Transverse colon (tissue), 4 donors: ENCODE results near the gene CRISPLD2. TPM values are rescaled to one million over a fixed set of nuclear protein-coding genes. Genes with fewer than 3 reads are reported as not detected.
"Not testable (repeated sequence)": the region's sequence is repeated elsewhere in the genome, so short reads cannot be mapped to it uniquely, and the experiment has no call there.

ENCODE experiments used
- DNase-seq: peaks from one replicate; pipeline ENCODE4 v3.0.0-alpha.2; 2019
- H3K27ac ChIP-seq, 4 donors: fragments of 200-600 bp; sonication (generic); 2 replicates each; pipeline ENCODE4 v1.5.1; 2016 to 2018; ENCODE audit warnings: inconsistent platforms in 4 of 4
- H3K27me3 ChIP-seq: fragments of 200-600 bp; sonication (generic); 2 replicates; pipeline ENCODE4 v1.5.1; 2017; ENCODE audit warnings: inconsistent platforms
- H3K36me3 ChIP-seq, 4 donors: fragments of 200-600 bp; sonication (generic); 2 replicates each; pipeline ENCODE4 v1.5.1; 2017 to 2019; ENCODE audit warnings: inconsistent platforms in 4 of 4
- H3K4me1 ChIP-seq, 4 donors: fragments of 200-600 bp; sonication (generic); 2 replicates each; pipeline ENCODE4 v1.5.1; 2017 to 2020; ENCODE audit warnings: inconsistent platforms in 4 of 4
- H3K4me3 ChIP-seq, 4 donors: fragments of 200-600 bp; sonication (generic); 1 replicate in 1 of 4; 2 replicates in 3 of 4; pipeline versions ENCODE4 v1.5.1 to v1.6.1; 2017 to 2019; ENCODE audit warnings: inconsistent platforms in 4 of 4
- H3K9me3 ChIP-seq, 2 donors: fragments of 200-600 bp; sonication (generic); 2 replicates each; pipeline ENCODE4 v1.5.1; 2017 to 2019; ENCODE audit warnings: inconsistent platforms in 2 of 2
- CTCF ChIP-seq, 5 experiments: fragments of 200-600 bp in 3 of 5; fragments of 450-650 bp in 2 of 5; sonication (generic) in 3 of 5; IDR thresholded peaks; 1 replicate in 2 of 5; 2 replicates in 3 of 5; pipeline ENCODE4 v1.5.1; 2016 to 2017; ENCODE audit warnings: antibody characterized with exemption in 5 of 5, inconsistent platforms in 3 of 5, mild to moderate bottlenecking in 2 of 5, moderate library complexity in 1 of 5
- EP300 ChIP-seq: sonication (generic); formaldehyde crosslinking; IDR thresholded peaks from one replicate; pipeline ENCODE4 v1.6.1; 2017; ENCODE audit warnings: antibody characterized with exemption, low read depth
- POLR2A ChIP-seq: fragments of 450-650 bp; IDR thresholded peaks from one replicate; pipeline ENCODE4 v1.6.1; 2016; ENCODE audit warnings: antibody characterized with exemption, mild to moderate bottlenecking, moderate library complexity
- POLR2AphosphoS5 ChIP-seq, 3 donors: sonication (generic); formaldehyde crosslinking; IDR thresholded peaks; one replicate each; pipeline ENCODE4 v1.6.1; 2016; ENCODE audit warnings: antibody characterized with exemption in 3 of 3
- WGBS, 2 donors: methylation state at CpG; one replicate each; pipeline ENCODE4 v1.1.5; 2018; ENCODE audit warnings: low coverage in 1 of 2; 5-methylcytosine and 5-hydroxymethylcytosine counted together
- in situ Hi-C, 4 donors: fragments of 200-750 bp; cut with MboI; loops; one replicate each; pipeline versions ENCODE4 v1.15.0 to v1.15.1; 2017; ENCODE audit warnings: low sequenced_read_pairs in 3 of 4, low pct_ligation_motif_present in 1 of 4, low pct_unique_long_range_greater_than_20kb in 1 of 4
- intact Hi-C: fragments of 100-400 bp; cut with DNase I; formaldehyde crosslinking; loops from one replicate; pipeline ENCODE4 v1.15.1; 2023; ENCODE audit warnings: low total_unique reads
- total RNA-seq, 4 donors: library from RNA; depleted of rRNA; stranded (reverse); fragments of >200 nt; gene quantifications; one replicate each; pipeline ENCODE4 v1.1.0, GENCODE V29; 2016

Gene CRISPLD2
- total RNA-seq, 4 donors from 2014 or later, result 53.4 to 326 (median 71.0) TPM

GRCh38 chr16:84827897-84828296 lies 8.1 kb downstream of the CRISPLD2 start:
- peak in 1 of 3 donors; percentile 19 for TF ChIP-seq POLR2AphosphoS5 (IDR thresholded peaks at IDR 0.05)
- TF ChIP-seq CTCF (IDR thresholded peaks at IDR 0.05), result no peak
- Histone ChIP-seq H3K27me3 (no peaks in the 10 kb centered on the region), H3K27ac (peak overlapping the region; percentile 83 to 97 (median 92)), H3K4me1 (peaks cover 31 to 82% (median 53%) of the 10 kb centered on the region in 4 donors), H3K9me3 (no peaks in the 10 kb centered on the region), H3K4me3 (no peak overlapping the region), H3K36me3 (no peaks in the 10 kb centered on the region)
- intact Hi-C loops (no loop called here), in situ Hi-C loops (no loop called here)
- 48 to 81% methylated on average over 8 to 15 of the region's 15 CpGs for WGBS, 2 donors
- DNase-seq, result no peak

GRCh38 chr16:84828322-84828721 lies 8.5 kb downstream of the CRISPLD2 start:
- Histone ChIP-seq H3K9me3 (no peaks in the 10 kb centered on the region), H3K27ac (peak overlapping the region; percentile 83 to 97 (median 92)), H3K36me3 (no peaks in the 10 kb centered on the region), H3K4me3 (no peak overlapping the region), H3K27me3 (no peaks in the 10 kb centered on the region), H3K4me1 (peaks cover 36 to 82% (median 56%) of the 10 kb centered on the region in 4 donors)
- 63 to 67% methylated on average over 3 to 5 of the region's 5 CpGs for WGBS, 2 donors
- intact Hi-C loops, result no loop called here
- no peak for DNase-seq
- TF ChIP-seq CTCF (IDR thresholded peaks at IDR 0.05), result no peak
- TF ChIP-seq POLR2AphosphoS5 (IDR thresholded peaks at IDR 0.05), result peak; percentile 6 to 36 (median 33)
- in situ Hi-C loops, result no loop called here

GRCh38 chr16:84829168-84829965 lies 9.6 kb downstream of the CRISPLD2 start:
- in situ Hi-C loops, result no loop called here
- peak overlapping the region; percentile 83 to 97 (median 92) for H3K27ac ChIP-seq
- intact Hi-C loops, result no loop called here
- H3K4me1 ChIP-seq, result peaks cover 42 to 86% (median 59%) of the 10 kb centered on the region in 4 donors
- no peak for TF ChIP-seq CTCF (IDR thresholded peaks at IDR 0.05)
- peak; percentile 85 to 89 (median 87) for TF ChIP-seq POLR2AphosphoS5 (IDR thresholded peaks at IDR 0.05)
- TF ChIP-seq POLR2A, result peak; percentile 38
- TF ChIP-seq EP300, result peak; percentile 99
- H3K36me3 ChIP-seq, result no peaks in the 10 kb centered on the region
- peak; percentile 54 for DNase-seq
- H3K4me3 ChIP-seq, result no peak overlapping the region
- WGBS, 2 donors, result 67 to 79% methylated on average over 6 to 15 of the region's 15 CpGs
- H3K27me3 ChIP-seq, result no peaks in the 10 kb centered on the region
- H3K9me3 ChIP-seq, result no peaks in the 10 kb centered on the region

- peak overlapping the region; percentile 83 to 97 (median 92) for H3K27ac ChIP-seq
- WGBS, 2 donors, result 85 to 96% methylated on average over 4 to 13 of the region's 13 CpGs
- in situ Hi-C loops, result no loop called here
These were observed 11.1 kb downstream of the CRISPLD2 start for GRCh38 chr16:84830765-84831384.

GRCh38 chr16:84831728-84832127 lies 11.9 kb downstream of the CRISPLD2 start:
- peak overlapping the region; percentile 83 to 97 (median 92) for H3K27ac ChIP-seq
- DNase-seq, in situ Hi-C loops, H3K4me3 ChIP-seq, H3K9me3 ChIP-seq, H3K36me3 ChIP-seq, intact Hi-C loops, H3K27me3 ChIP-seq: not testable (repeated sequence)
- 75 to 78% methylated on average over 6 to 10 of the region's 10 CpGs for WGBS, 2 donors
- peaks cover 44 to 90% (median 68%) of the 10 kb centered on the region in 4 donors for H3K4me1 ChIP-seq

More at GRCh38 chr16:84830765-84831384, 11.1 kb downstream of the CRISPLD2 start:
- Histone ChIP-seq H3K27me3 (no peaks in the 10 kb centered on the region), H3K4me1 (peaks cover 47 to 91% (median 68%) of the 10 kb centered on the region in 4 donors), H3K9me3 (no peaks in the 10 kb centered on the region), H3K36me3 (no peaks in the 10 kb centered on the region), H3K4me3 (no peak overlapping the region)
- DNase-seq, result no peak
- intact Hi-C loops, result no loop called here
- TF ChIP-seq POLR2AphosphoS5 (IDR thresholded peaks at IDR 0.05) (peak in 1 of 3 donors; percentile 43), POLR2A (no peak)
